Activated T-cell treated with anti-CD3 and anti-CD28 coated beads for 24 hours (primary cell): Measurements from ENCODE around the gene MAP4K3.

Experiments used
- DNase-seq: peaks from one replicate; pipeline ENCODE4 v3.0.0-alpha.2; 2020; ENCODE audit warnings: low read depth

The MAP4K3 gene

GRCh38 chr2:39243469-39244123 is 193.5 kb downstream of the MAP4K3 start, which contains the start of gene CDKL4:
Gene CDKL4, minus strand, starts transcription at chr2:39243970.
- DNase-seq: no peak

GRCh38 chr2:39241588-39241987 is 195.5 kb downstream of the MAP4K3 start:
- no peak for DNase-seq

GRCh38 chr2:39240758-39241157 is 196.3 kb downstream of the MAP4K3 start:
- no peak for DNase-seq

- no peak for DNase-seq
Measured at GRCh38 chr2:39234754-39235153, 202.3 kb downstream of the MAP4K3 start.

GRCh38 chr2:39232141-39232540 is 204.9 kb downstream of the MAP4K3 start:
- DNase-seq: no peak

- DNase-seq: no peak
Measured at GRCh38 chr2:39228413-39229209, 208.5 kb downstream of the MAP4K3 start.

- DNase-seq: peak; percentile 74
Measured at GRCh38 chr2:39227628-39228412, 209.3 kb downstream of the MAP4K3 start.

- no peak for DNase-seq
Measured at GRCh38 chr2:39225567-39225966, 211.5 kb downstream of the MAP4K3 start.

GRCh38 chr2:39223909-39224308 is 213.2 kb downstream of the MAP4K3 start:
- no peak for DNase-seq

- no peak for DNase-seq
Measured at GRCh38 chr2:39221459-39221858, 215.6 kb downstream of the MAP4K3 start.

- DNase-seq: no peak
Measured at GRCh38 chr2:39220136-39220535, 216.9 kb downstream of the MAP4K3 start.

- no peak for DNase-seq
Measured at GRCh38 chr2:39218391-39218790, 218.7 kb downstream of the MAP4K3 start.

GRCh38 chr2:39217192-39217550 is 219.9 kb downstream of the MAP4K3 start:
- no peak for DNase-seq

GRCh38 chr2:39216346-39217191 is 220.5 kb downstream of the MAP4K3 start:
- DNase-seq: peak; percentile 55

GRCh38 chr2:39215545-39215944 is 221.5 kb downstream of the MAP4K3 start:
- DNase-seq: no peak

GRCh38 chr2:39213015-39213414 is 224.1 kb downstream of the MAP4K3 start:
- no peak for DNase-seq

- no peak for DNase-seq
Measured at GRCh38 chr2:39210846-39211245, 226.2 kb downstream of the MAP4K3 start.

GRCh38 chr2:39203382-39203781 is 233.7 kb downstream of the MAP4K3 start:
- DNase-seq: no peak

- DNase-seq: no peak
Measured at GRCh38 chr2:39202639-39203369, 234.3 kb downstream of the MAP4K3 start.
